ENCODE data around the gene NRIP3.

Gene NRIP3

DNA sequence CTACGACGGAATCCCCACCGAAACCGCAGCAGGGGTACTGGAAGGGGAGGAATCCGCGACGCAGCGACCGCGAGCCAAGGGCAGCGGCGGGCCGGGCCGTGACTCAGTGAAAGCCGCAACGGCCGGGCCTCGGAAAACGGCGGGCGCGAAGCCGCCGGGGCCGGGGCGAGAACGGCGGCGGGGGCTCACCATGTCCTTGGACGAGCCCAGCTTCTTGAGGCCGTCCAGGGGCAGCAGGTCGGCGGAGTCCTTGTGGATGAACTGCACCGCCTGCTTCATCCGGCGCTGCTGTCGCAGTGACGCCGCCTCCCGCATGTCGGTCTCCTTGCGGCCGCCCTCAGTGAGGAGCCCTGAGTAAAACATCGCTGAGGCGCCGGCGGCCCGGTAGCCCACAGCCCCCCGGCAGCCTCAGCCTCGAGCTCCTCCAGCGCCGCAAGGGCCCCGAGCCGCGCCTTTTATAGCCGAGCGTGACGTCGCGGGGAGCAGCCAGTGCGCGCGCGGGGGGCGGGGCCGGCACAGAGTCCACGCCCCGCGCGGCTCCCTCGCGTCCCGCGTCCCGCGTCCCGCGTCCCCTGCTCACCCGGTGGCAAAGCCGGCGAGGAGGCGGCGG lies at the start of gene NRIP3:
Gene NRIP3 (minus strand): TSS at position 429 of the 610 bp plus-strand sequence. CDS start 66 bp downstream, at position 363.
- DNase-seq, result peak; percentile 84

DNA sequence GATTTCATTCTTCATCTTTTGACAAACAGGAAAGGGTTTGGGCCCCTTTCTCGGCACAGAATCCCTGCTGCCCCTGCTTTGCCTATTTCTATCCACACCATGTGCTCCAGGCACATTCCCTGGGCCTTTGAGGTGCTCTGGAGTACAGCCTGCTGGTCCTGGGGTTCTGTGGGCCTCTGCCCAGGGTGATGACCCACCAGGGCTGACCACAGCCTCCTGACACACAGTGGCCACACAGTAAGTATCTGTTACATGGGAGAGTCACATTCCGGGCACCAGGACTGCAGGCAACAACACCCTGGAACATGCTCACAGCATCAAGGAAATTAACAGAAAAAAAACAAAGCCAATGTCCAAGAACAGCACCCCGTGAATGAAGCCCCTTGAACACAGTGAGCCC lies 48.5 kb upstream of the NRIP3 start:
- no peak for DNase-seq

DNA sequence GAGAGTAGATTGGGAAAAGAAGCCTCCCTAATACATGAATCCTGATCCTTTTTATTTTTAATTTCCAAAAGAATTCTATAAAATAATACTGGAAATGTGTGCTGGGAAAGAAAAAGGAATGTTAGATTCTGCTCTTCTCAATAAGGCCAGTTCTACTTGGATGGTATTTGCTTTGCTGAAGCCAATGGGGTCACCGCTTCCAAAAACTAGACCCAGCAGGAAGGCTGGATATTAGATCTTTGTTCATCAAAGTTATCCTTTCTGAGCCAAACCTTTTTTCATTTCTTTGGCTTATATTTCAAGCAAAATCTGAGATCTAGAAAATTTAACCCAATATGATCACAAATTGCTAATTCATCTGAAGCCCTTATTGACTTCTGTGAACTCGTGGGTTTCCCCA lies 46.2 kb upstream of the NRIP3 start:
- no peak for DNase-seq

DNA sequence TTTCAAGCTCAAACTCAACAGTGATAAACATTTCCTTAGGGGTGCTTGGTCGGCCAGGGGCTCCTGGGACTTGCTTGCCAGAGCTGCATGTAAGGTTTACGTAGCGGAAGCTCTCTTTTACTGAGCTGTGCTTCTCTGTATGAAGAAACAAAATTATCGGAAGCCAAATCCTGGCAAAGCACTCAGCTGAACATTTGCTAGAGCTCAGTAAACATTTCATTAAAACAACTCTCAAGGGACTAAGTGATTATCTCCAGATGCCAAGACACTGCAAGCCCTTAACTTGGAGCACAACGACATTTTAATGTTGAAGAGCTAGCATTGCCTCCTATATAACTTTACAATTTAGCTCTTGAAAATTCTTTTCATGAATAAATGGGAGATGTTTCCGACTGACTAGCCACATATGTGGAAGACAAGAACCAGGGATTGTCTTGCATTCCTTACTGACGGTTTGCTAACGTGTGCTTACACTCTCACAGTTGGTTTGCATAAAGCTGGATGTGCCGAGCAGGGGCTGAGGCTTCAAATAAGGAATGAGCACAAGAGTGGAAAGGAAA lies 44.2 kb upstream of the NRIP3 start:
- DNase-seq, result no peak

DNA sequence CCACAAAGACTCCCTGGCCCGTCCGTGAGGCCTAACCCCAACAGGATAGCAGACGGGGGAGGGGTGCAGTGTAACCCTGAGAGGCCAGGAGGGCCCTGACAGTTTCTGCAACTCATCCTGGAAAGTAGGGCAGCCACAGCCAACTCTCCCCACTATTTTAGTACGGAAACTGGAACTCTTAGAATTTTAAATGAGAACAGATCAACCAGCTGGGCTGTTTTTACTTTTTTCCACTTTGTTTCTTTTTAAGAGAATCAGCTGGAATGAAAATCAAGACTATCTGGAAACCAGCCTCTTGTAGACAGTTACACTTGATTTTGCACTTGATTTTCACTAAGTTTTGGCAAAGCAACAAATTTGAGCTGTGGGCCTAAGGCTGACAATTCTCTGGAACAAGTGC lies 42.7 kb upstream of the NRIP3 start:
- no peak for DNase-seq

DNA sequence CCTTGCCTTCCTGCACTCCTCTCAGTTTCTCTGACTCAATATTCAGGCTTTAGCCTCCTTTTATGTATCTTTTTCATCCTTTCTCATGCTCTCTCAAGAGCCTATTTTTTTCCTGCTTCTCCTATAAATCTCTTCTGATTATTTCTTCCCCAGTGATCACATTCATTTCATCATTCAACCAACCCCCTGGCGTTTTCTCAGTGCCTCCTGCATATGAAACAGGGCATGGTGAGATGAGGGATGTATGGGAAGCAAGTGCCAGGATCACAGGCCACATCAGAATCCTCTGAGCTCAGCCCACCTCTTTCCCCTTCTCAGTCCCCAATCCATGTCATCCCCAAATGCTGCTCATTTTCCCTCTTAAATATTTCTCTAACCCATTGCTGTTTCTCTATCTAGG lies 38.7 kb upstream of the NRIP3 start:
- DNase-seq, result no peak

DNA sequence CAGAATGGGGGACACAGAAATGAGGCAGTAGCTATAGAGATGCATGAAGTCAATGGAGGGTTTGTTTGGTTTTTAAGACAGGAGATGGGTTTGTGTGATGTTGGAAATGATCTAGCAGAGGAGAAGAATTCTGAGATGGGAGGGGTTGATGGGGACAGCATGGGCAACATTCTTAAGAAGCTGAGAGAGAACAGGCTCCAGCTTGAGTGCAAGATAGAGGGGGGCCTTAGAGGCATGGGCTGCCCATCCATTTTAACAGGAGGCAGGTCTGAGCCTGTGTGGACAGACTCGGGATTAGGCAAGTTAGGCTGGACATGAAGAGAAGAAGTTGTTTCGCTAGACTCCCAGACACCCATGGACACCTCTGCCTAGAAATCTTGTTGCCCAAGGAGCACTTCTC lies 37.9 kb upstream of the NRIP3 start:
- no peak for DNase-seq

DNA sequence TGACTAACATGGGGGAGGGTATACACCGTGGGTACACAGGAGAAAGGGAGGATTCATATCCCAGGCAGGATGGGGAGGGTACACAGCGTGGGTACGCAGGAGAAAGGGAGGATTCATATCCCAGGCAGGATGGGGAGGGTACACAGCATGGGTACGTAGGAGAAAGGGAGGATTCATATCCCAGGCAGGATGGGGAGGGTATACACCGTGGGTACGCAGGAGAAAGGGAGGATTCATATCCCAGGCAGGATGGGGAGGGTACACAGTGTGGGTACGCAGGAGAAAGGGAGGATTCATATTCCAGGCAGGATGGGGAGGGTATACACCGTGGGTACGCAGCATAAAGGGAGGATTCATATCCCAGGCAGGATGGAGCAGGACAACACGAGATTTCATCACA lies 36.6 kb upstream of the NRIP3 start:
- DNase-seq, result no peak

DNA sequence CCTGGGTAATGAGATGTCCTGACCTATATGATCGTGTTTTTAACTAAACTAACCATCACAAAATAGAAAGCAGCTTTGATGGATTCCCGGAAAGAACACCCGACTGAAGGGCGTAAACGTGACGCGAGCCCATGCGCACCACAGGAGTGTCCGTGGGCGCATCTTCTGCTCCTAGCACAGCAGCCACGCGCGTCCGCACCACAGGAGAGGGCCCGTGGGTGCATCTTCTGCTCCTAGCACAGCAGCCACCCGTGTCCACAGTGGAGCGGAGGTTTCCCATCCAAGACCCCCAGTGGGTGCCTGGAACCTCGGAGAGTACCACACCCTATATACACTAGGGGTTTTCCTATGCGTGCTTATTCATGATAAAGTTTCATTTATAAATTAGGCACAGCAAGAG lies 36.1 kb upstream of the NRIP3 start:
- no peak for DNase-seq

DNA sequence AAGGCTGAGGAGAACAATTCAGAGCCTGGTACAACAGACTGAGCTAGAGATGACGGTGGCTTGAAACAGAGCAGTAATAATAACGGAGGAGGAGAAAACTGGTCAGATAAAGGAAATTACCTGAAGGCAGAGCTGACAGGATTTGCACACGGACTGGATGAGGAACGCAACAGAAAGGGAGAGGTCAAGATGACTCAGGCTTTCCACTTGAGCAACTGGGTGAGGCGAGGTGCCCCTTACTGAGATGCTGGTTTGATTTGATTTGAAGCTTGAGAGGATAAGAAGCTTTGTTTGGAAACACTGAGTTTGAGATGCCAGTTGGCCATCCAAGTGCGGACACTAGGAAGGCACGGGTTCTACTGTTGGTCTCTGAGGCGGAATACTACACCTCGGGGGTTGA lies 35.4 kb upstream of the NRIP3 start:
- DNase-seq, result no peak

DNA sequence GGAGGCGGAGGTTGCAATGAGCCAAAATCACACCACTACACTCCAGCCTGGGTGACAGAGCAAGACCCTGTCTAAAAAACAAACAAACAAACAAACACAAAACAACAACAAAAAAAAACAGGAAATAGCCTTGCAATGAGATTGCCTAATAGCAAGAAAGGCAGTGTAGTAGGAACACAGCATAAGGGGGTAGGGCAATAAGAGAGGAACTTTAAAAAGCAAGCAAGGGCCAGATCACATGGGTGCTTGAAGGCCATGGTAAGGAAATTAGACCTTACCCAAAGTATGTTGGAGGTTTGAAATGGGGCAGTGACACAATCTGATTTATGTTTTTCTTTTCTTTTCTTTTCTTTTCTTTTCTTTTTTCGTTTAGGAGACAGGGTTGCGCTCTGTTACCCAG lies 34.7 kb upstream of the NRIP3 start:
- DNase-seq, result no peak

DNA sequence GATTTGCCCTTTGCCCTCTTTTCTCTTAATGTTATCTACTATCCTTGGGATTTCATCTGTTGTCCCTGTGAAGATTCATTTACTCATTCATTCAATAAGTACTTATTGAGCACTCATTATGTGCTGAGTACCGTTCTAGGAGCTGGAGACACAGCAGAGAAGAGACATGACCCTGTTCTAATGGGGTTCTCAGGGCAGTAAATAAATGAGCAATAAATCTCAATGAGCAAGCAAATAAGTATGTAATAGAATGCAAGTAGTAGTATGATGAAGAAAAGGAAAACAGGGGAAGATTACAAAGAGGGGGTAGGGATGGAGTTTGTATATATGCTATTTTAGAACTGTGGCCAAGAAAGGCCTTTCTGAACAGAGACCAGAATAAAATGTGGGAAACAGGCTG lies 34.2 kb upstream of the NRIP3 start:
- DNase-seq, result no peak

DNA sequence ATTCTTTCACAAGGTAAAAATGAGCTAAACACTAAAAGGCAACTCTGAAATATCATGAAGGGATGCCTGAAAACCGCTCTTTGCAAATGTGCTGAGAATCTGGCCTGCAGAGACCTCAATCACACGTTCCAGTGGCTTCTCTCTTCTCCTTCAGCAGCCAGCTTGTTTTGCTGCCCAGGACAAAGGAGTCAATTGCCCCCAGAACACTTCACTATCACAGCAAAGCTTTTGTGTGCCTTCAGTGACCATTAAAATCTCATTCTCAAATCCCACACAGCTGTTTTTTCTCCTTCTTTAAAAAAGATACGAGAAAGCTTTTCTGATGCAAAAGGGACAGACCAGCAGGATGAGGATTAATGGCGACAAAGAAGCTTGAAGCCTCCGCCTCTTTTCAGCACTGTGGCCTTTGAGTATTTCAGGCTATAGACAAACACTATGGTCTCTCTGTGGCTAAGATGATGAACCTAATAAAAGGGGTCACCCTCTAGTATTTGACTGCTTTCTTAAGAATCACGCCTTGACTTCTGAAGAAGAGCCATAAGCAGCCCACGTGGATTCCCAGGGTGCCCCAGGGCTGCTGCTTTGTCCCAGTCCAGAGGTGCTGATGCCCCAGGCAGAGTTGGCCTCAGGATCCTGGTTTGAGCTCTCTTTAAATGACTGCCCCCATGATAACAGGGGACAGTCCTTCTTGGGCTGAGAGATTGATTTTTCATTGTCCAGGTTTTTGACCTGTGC lies 33.4 kb upstream of the NRIP3 start:
- no peak for DNase-seq

DNA sequence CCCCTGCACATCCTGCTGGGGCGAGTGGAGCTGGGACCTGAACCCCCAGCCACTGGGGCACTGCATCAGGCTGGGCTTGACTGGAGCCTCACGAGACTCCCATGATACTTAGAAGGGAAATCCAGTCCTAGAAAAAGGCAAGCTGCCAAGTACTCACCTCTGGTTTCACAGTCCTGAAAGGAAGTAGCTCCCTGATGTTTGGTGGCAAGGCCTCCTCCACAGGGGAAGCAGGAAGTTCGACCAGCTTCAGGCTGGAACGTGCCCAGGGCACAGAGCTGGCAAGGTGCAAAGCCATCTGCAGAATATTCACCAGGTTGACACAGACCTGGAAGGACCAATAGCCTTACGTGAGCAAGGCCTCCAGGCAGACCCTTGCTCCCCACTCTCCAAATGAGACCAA lies 26.8 kb upstream of the NRIP3 start:
- DNase-seq, result no peak

DNA sequence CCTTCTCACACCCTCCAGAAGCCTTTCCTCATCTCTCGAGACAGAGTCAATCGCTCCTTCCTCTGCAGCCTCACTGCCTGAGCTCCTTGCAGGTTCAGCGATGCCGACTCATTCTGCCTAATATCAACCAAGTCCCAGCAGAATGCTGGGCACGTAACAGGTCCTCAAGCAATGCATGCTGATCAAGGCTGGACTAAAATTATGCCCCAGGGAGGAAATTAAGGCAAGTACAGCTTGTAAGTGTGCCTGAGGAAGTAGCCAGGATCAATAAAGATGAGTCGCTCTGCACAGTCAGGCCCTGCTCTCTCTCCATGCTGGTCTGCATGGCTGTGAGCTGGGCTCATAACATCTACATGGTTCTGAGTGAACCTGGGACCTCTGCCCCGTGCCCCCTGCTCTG lies 25.6 kb upstream of the NRIP3 start:
- no peak for DNase-seq

DNA sequence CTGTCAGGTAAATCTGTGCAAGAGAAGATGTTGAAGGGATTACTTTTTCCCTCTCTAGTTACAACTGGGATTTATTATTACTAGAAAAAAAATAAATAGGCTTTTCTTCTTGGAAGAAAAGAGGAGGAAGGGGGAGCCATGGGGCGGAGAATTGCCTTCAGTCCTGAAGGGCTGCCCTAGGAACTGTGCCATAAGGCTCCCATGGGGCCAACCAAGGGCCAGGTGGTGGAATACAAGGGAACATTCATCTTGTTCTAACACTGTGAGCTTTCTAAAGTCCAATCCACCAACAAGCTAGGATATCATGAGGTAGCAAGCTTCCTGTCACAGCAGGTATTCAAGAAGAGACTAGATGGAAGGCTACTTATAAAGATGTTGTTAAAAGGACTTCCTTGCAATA lies 24.8 kb upstream of the NRIP3 start:
- DNase-seq, result no peak

DNA sequence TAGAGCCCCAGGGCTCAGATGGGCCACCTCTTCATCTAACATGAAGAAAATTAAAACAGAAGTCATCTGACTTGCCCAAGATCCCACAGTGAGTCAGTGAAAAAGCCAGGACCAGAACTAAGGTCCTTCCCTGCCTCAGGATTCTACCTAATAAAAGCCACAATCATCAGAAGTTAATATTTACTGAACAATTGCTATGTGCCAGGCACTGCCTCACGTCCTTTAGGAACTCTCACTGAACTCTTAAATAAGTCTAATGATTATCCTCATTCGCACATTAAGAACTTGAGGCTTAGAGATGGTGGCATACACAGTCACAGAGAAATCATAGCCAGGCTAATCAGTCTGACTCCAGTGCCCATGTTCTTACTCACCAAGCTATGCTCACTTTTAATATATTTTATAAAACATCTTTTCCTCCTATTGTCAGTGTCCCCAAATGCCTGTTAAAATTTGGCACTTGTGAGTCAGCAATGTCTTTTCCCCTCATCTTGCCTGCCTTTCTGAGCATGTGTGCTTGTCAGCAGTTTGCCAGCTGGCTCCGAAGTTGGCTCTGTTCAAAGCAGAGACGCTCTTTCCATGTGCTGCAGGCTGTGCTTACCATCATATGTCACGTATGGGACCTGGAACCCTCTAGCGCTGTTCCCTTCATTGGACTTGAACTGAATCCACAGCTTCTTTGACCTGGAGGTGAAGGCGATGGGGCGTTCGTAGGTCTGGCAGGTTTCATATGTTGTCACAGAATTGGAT lies 21.5 kb upstream of the NRIP3 start:
- no peak for DNase-seq

DNA sequence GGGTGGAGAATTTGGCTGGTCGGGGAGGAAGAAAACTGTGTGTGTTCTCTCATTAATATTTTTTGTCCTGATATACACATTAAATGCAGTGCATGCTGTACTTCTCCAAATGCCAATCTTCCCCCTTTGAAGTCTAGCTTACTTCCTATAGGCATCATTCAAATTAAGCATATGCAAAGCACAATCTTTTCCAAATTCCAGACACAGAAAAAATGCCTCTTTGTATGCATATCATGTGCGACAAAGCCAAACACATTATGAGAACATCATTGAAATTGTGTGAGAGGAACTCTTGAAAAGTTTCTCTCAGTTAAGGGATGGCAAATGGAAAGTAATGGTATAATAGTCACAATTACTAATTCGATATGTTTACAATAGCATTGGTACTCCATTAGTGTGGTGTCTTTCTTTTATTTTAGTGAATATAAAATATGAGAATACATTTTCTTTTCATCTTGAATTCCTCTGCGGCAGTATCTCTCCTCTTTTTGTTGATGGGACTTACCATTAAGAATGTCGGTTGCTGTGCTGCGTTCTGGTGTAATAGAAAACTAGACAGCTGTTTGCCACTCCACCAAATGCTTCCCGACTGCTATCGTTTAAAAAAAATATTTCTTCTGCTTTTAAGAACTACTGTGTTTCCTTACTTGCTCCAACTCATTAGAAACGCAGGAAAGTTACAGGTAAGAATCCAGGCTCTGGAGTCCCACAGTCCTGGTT lies 19.3 kb upstream of the NRIP3 start:
- DNase-seq, result no peak

DNA sequence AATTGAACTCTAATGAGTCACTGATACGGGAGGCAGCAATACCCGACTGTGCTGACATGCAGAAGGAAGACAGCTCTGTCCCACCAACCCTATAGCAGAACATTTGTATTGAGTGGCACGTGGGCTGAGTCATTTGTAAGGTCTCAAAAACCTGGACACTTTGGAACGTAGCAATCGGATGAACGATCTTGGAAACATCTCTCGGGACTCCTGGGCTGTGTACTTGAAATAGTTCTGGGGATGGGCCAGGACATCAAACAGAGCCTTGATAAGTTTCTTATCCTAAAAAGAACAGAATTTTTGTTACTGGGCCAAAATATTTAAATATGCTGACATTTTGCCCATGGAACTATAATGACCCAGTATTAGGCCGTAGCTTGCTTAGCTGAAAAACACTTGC lies 17.1 kb upstream of the NRIP3 start:
- DNase-seq, result no peak

DNA sequence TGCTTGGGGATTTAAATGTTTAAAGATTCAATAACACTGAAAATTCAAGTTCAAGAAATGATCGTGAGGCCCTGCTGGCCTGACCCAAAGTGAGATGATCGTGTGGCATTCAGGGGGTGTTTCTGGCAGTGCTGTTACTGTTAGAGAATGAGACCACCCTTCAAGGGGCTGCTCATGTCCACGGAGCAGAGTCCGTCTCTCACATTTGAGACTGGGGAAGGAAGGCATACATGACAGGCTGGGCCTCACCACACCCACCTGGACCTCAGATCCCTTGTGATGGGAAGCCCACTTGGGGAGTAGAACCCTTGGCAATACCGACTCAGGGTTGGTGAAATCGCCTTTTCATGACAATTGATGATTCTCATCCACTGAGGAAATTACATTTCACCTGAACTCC lies 16.1 kb upstream of the NRIP3 start:
- DNase-seq, result no peak

DNA sequence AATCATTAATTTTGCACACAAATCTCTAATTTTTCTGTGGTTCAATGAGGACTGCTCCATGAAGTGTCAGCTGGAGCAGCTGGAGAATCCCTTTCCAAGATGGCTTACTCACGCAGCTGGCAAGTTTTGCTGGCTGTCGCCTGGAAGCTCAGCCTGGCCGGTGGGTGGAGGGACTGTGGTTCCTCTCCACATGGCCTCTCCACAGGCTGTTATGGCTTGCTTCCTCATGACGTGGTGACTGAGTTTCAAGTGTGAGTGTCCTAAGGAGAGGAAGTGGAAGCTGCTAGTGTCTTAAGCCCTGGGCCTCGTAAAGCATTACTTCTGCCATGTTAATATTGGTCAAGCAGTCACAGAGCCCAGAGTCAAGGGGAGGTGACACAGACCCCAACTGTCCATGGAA lies 14.0 kb upstream of the NRIP3 start:
- no peak for DNase-seq

DNA sequence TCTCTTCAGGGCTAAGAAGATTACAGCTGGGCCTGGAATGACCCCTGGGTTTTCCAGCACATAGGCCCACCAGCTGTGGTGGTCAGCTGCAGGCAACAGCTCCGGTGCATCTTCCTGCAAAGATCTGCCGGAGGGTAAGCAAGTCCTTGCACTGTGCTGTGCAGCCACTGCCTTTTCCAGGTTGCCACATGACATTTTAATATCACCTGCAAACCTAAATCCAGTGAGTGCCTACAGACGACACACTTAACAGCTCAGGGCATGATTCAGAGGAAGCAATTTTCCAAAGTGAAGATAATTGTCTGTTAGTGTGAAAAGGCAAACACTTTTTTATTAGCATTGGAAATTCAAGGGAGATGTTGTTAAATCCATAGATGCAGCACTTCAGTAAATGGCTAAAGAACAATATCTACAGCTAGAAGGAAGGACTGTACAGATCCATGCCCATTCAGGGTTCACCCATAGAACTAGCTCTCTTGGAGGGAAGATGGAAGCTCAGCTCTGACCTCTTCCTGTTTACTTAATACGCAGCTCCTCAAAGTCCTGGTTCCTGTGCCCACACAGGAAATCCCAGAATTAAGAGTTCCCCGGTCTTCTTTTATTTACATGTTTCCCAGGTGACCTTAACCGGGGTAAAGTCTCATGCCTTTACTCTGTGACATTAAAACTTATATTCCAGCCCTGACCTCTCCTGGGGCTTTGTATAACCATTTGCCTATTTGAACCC lies 13.3 kb upstream of the NRIP3 start:
- DNase-seq, result no peak

DNA sequence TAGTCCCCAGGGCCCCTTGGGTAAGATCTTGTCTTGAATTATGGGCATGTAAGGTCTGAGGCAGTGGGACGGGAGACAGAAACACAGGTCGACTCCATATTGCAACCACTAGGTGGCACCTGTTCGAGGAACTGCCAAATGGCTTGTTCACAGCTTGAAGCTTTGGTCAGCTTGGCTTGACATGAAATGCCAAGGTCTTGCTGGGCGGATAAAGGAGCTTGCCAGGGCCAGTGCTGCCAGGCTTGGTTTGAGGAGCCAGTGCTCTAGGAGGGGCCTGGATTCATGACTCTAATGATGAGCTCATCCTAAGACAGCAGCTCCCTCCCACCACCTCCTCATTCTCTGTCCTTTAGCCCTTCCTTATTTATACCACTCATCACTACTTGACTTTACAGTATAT lies 11.9 kb upstream of the NRIP3 start:
- peak; percentile 67 for DNase-seq

All from CD4-positive, alpha-beta T cell treated with Interleukin-17A for 4 hours (primary cell).